Aorta (tissue), 5 donors: Measurements from ENCODE around the gene PARP14. TPM values are rescaled to one million over a fixed set of nuclear protein-coding genes. Genes with fewer than 3 reads are reported as not detected.
"Not testable (repeated sequence)": the region's sequence is repeated elsewhere in the genome, so short reads cannot be mapped to it uniquely, and the experiment has no call there.

Experiments used
- ATAC-seq: fragments of 200-7000 bp; cut with Tn5 transposase; one replicate; pipeline ENCODE4 v1.9.1; 2022; ENCODE audit warnings: moderate library complexity; ENCODE audit not compliant: low FRiP score
- DNase-seq, 2 donors: peaks; one replicate each; pipeline ENCODE4 v3.0.0-alpha.2; 2020
- H3K27ac ChIP-seq, 2 donors: one replicate each; pipeline ENCODE4 v1.5.1; 2013; ENCODE audit warnings: low read length in 2 of 2, mild to moderate bottlenecking in 2 of 2, moderate library complexity in 2 of 2, control low read depth in 1 of 2, inconsistent platforms in 1 of 2, low read depth in 1 of 2
- H3K27me3 ChIP-seq, 2 donors: one replicate each; pipeline ENCODE4 v1.6.1; 2013; ENCODE audit warnings: control low read depth in 1 of 2, low read length in 1 of 2, mild to moderate bottlenecking in 1 of 2, moderate library complexity in 1 of 2; ENCODE audit not compliant: insufficient read depth in 2 of 2, control insufficient read depth in 1 of 2
- H3K36me3 ChIP-seq, 2 donors: one replicate each; pipeline ENCODE4 v1.6.1; 2013; ENCODE audit warnings: control low read depth in 1 of 2, low read length in 1 of 2, mild to moderate bottlenecking in 1 of 2; ENCODE audit not compliant: insufficient read depth in 2 of 2, control insufficient read depth in 1 of 2
- H3K4me1 ChIP-seq, 2 donors: one replicate each; pipeline ENCODE4 v1.6.1; 2013; ENCODE audit warnings: low read length in 2 of 2, control low read depth in 1 of 2, mild to moderate bottlenecking in 1 of 2, moderate library complexity in 1 of 2; ENCODE audit not compliant: insufficient read depth in 2 of 2, control insufficient read depth in 1 of 2
- H3K4me3 ChIP-seq, 2 donors: one replicate each; pipeline ENCODE4 v1.5.1; 2013; ENCODE audit warnings: low read length in 2 of 2, control low read depth in 1 of 2, mild to moderate bottlenecking in 1 of 2
- H3K9me3 ChIP-seq: one replicate; pipeline ENCODE4 v1.6.1; 2013; ENCODE audit warnings: mild to moderate bottlenecking, low read length; ENCODE audit not compliant: control insufficient read depth
- WGBS, 2 donors: extraction: QIAGEN DNeasy Blood & Tissue Kit; methylation state at CpG; one replicate each; pipeline ENCODE4 v1.1.7; 2013; 5-methylcytosine and 5-hydroxymethylcytosine counted together
- intact Hi-C, 2 donors: fragments of 100-400 bp; cut with DNase I; formaldehyde crosslinking; loops; one replicate each; pipeline versions ENCODE4 v1.14.2 to v1.15.0; 2022
- polyA plus RNA-seq, 2 donors: library from polyadenylated mRNA; stranded (reverse); fragments of 200-250 nt; gene quantifications; one replicate each; pipeline ENCODE4 v1.2.3, GENCODE V29; 2013
- total RNA-seq, 2 donors: library from RNA; stranded (reverse); fragmentation: NEBNext Ultra II Directional; extraction: Animal tissue kit (Norgen Biotek cat#: 25700); gene quantifications; one replicate each; pipeline ENCODE4 v1.2.1, GENCODE V29; 2021
- donor health status: healthy with polysubstance abuse.
- donor health status: Bipolar disorder and iron deficiency.
- donor health status: DM: no; HTN: no; CAD: no.
- donor health status: DM: no; HTN: no; CAD: no.
- donor health status: DM: yes; HTN: yes; CAD: no.

Gene PARP14
- total and polyA plus RNA-seq, 4 donors = 8.1 to 79.6 (median 35.3) TPM

- H3K27ac ChIP-seq, DNase-seq, H3K9me3 ChIP-seq, H3K4me3 ChIP-seq, ATAC-seq, H3K27me3 ChIP-seq, H3K36me3 ChIP-seq, H3K4me1 ChIP-seq: not testable (repeated sequence)
- intact Hi-C loops = loop anchor here (5.0 to 10.0 kb wide), 3 partner anchors 121 to 1138 kb away; partner anchors contain the start of genes POLQ (in 2 of the 2), DTX3L (in 1 of the 2) and PARP9 (in 1 of the 2)
- 94 to 97% methylated on average over 11 of the region's 11 CpGs for WGBS, 2 donors
Measured at GRCh38 chr3:122682778-122683411, 2.3 kb downstream of the PARP14 start.

- Histone ChIP-seq H3K9me3 (no peaks in the 10 kb centered on the region), H3K27me3 (no peaks in the 10 kb centered on the region), H3K4me1 (no peaks in the 10 kb centered on the region), H3K36me3 (peaks cover 8 to 13% of the 10 kb centered on the region in 2 donors), H3K27ac (no peak overlapping the region), H3K4me3 (no peak overlapping the region)
- ATAC-seq (peak; percentile 36), DNase-seq (peak in 1 of 2 donors; percentile 47)
- intact Hi-C loops = loop anchor here (10.0 kb wide), 2 partner anchors 232 to 1142 kb away; partner anchors contain the start of gene POLQ (in 2 of the 2)
- 94% methylated on average over 2 of the region's 2 CpGs for WGBS, 2 donors
Measured at GRCh38 chr3:122687298-122687697, 6.7 kb downstream of the PARP14 start.

- Histone ChIP-seq H3K27ac (no peak overlapping the region), H3K36me3 (peaks cover 9 to 13% of the 10 kb centered on the region in 2 donors), H3K9me3 (no peaks in the 10 kb centered on the region), H3K27me3 (no peaks in the 10 kb centered on the region), H3K4me3 (no peak overlapping the region), H3K4me1 (no peaks in the 10 kb centered on the region)
- DNase-seq (peak in 1 of 2 donors; percentile 42), ATAC-seq (no peak)
- intact Hi-C loops = loop anchor here (10.0 kb wide), 2 partner anchors 234 to 1144 kb away; partner anchors contain the start of gene POLQ (in 2 of the 2)
- WGBS, 2 donors = 84 to 85% methylated on average over 4 of the region's 4 CpGs
Measured at GRCh38 chr3:122688996-122689395, 8.4 kb downstream of the PARP14 start.

- Histone ChIP-seq H3K4me1 (no peaks in the 10 kb centered on the region), H3K9me3 (no peaks in the 10 kb centered on the region), H3K27ac (no peak overlapping the region), H3K27me3 (no peaks in the 10 kb centered on the region), H3K36me3 (peaks cover 9 to 13% of the 10 kb centered on the region in 2 donors), H3K4me3 (no peak overlapping the region)
- WGBS, 2 donors = 83 to 92% methylated on average over 2 of the region's 2 CpGs
- intact Hi-C loops = loop anchor here (10.0 kb wide), 2 partner anchors 235 to 1145 kb away; partner anchors contain the start of gene POLQ (in 2 of the 2)
- ATAC-seq = no peak
- no peak for DNase-seq
Measured at GRCh38 chr3:122689587-122689986, 8.9 kb downstream of the PARP14 start.

- intact Hi-C loops = no loop called here
- Histone ChIP-seq H3K4me1 (no peaks in the 10 kb centered on the region), H3K4me3 (no peak overlapping the region), H3K27me3 (no peaks in the 10 kb centered on the region), H3K36me3 (peaks cover 9 to 13% of the 10 kb centered on the region in 2 donors), H3K9me3 (no peaks in the 10 kb centered on the region), H3K27ac (no peak overlapping the region)
- 92 to 97% methylated on average over 1 of the region's 1 CpG for WGBS, 2 donors
- no peak for ATAC-seq
- DNase-seq = no peak
Measured at GRCh38 chr3:122690096-122690495, 9.5 kb downstream of the PARP14 start.

GRCh38 chr3:122691195-122691594 lies 10.6 kb downstream of the PARP14 start:
- 85% methylated on average over 4 of the region's 4 CpGs for WGBS, 2 donors
- Histone ChIP-seq H3K27ac (no peak overlapping the region), H3K9me3 (no peaks in the 10 kb centered on the region), H3K4me3 (no peak overlapping the region), H3K27me3 (no peaks in the 10 kb centered on the region), H3K4me1 (no peaks in the 10 kb centered on the region), H3K36me3 (peaks cover 13% of the 10 kb centered on the region in 2 donors)
- DNase-seq (no peak), ATAC-seq (no peak)
- intact Hi-C loops = no loop called here

GRCh38 chr3:122692674-122693073 lies 12.0 kb downstream of the PARP14 start:
- Histone ChIP-seq H3K9me3 (no peaks in the 10 kb centered on the region), H3K4me1 (no peaks in the 10 kb centered on the region), H3K27ac (no peak overlapping the region), H3K4me3 (no peak overlapping the region), H3K36me3 (peaks cover 9 to 16% of the 10 kb centered on the region in 2 donors), H3K27me3 (no peaks in the 10 kb centered on the region)
- ATAC-seq (no peak), DNase-seq (no peak)
- WGBS, 2 donors = 79 to 84% methylated on average over 3 of the region's 3 CpGs
- intact Hi-C loops = no loop called here

- H3K27ac ChIP-seq = no peak overlapping the region
- no peaks in the 10 kb centered on the region for H3K9me3 ChIP-seq
- DNase-seq (no peak), ATAC-seq (no peak)
- H3K27me3 ChIP-seq = no peaks in the 10 kb centered on the region
- H3K4me1 ChIP-seq = no peaks in the 10 kb centered on the region
- intact Hi-C loops = no loop called here
- H3K4me3 ChIP-seq = no peak overlapping the region
- H3K36me3 ChIP-seq = peaks cover 9 to 12% of the 10 kb centered on the region in 2 donors
- WGBS, 2 donors = 85 to 86% methylated on average over 7 of the region's 7 CpGs
Measured at GRCh38 chr3:122694966-122695365, 14.3 kb downstream of the PARP14 start.

GRCh38 chr3:122695927-122696561 lies 15.4 kb downstream of the PARP14 start:
- no peak for DNase-seq
- Histone ChIP-seq H3K4me3 (no peak overlapping the region), H3K36me3 (peaks cover 6 to 12% of the 10 kb centered on the region in 2 donors), H3K27ac (no peak overlapping the region), H3K27me3 (no peaks in the 10 kb centered on the region), H3K9me3 (no peaks in the 10 kb centered on the region), H3K4me1 (no peaks in the 10 kb centered on the region)
- ATAC-seq = no peak
- intact Hi-C loops = no loop called here
